B cell (primary cell): ENCODE measurements around the gene DNAH10. TPM values are rescaled to one million over a fixed set of nuclear protein-coding genes. Genes with fewer than 3 reads are reported as not detected.

Experiments used
- ATAC-seq: fragments of 200-7000 bp; cut with Tn5 transposase; one replicate; pipeline ENCODE4 v1.10.0; 2021; ENCODE audit warnings: low read depth, mild to moderate bottlenecking, moderate number of reproducible peaks, moderate library complexity
- CTCF ChIA-PET: fragments of 350-600 bp; sonication (Branson Sonifier 250); formaldehyde crosslinking; loops from one replicate; lab custom pipeline; 2021; ENCODE audit warnings: antibody characterized with exemption, inconsistent platforms; lab: Charles Lee
- POLR2A ChIA-PET: fragments of 350-600 bp; sonication (Branson Sonifier 250); formaldehyde crosslinking; loops from one replicate; lab custom pipeline; 2021; ENCODE audit warnings: antibody characterized with exemption; lab: Charles Lee
- DNase-seq: peaks from one replicate; pipeline ENCODE4 v3.0.0; 2013
- H2AFZ ChIP-seq: 2 replicates; pipeline ENCODE4 v1.6.1; 2012; ENCODE audit warnings: mild to moderate bottlenecking, low read depth, low read length; ENCODE audit not compliant: insufficient read depth, poor library complexity, severe bottlenecking
- H3K27ac ChIP-seq, 2 donors: 1 replicate in 1 of 2; 2 replicates in 1 of 2; pipeline ENCODE4 v1.5.1; 2012 to 2013; ENCODE audit warnings: low read length in 2 of 2, mild to moderate bottlenecking in 2 of 2, moderate library complexity in 1 of 2
- H3K27me3 ChIP-seq, 4 experiments: fragments of 200-600 bp in 1 of 4; sonication (generic) in 1 of 4; replicated peaks in 1 of 4; 1 replicate in 2 of 4; 2 replicates in 2 of 4; pipeline versions ENCODE4 v1.6.1 to v1.7.0; 2013 to 2016; ENCODE audit warnings: low read length in 3 of 4, mild to moderate bottlenecking in 2 of 4, mixed read lengths in 1 of 4, moderate library complexity in 1 of 4; ENCODE audit not compliant: insufficient read depth in 4 of 4, control insufficient read depth in 3 of 4; ENCODE audit errors: control extremely low read depth in 1 of 4
- H3K36me3 ChIP-seq, 2 experiments: replicated peaks in 1 of 2; 1 replicate in 1 of 2; 2 replicates in 1 of 2; pipeline versions ENCODE4 v1.6.1 to v1.7.1; 2013; ENCODE audit warnings: low read length in 1 of 2; ENCODE audit not compliant: insufficient read depth in 2 of 2, control insufficient read depth in 1 of 2; ENCODE audit errors: control extremely low read depth in 1 of 2, extremely low read depth in 1 of 2
- H3K4me1 ChIP-seq, 2 donors: fragments of 200-600 bp in 1 of 2; sonication (generic) in 1 of 2; 1 replicate in 1 of 2; 2 replicates in 1 of 2; pipeline versions ENCODE4 v1.5.1 to v1.6.1; 2013 to 2017; ENCODE audit warnings: low read length in 2 of 2; ENCODE audit not compliant: control insufficient read depth in 2 of 2, insufficient read depth in 2 of 2
- H3K4me2 ChIP-seq: replicated peaks from 2 replicates; pipeline ENCODE3; 2012; ENCODE audit warnings: mild to moderate bottlenecking, low read depth, low read length; ENCODE audit not compliant: poor library complexity, severe bottlenecking
- H3K4me3 ChIP-seq, 5 experiments: fragments of 200-600 bp in 1 of 5; sonication (generic) in 1 of 5; 1 replicate in 3 of 5; 2 replicates in 2 of 5; pipeline versions ENCODE4 v1.5.1 to v1.7.0; 2011 to 2016; ENCODE audit warnings: low read length in 4 of 5, mild to moderate bottlenecking in 4 of 5, low read depth in 2 of 5, control low read depth in 1 of 5, moderate library complexity in 1 of 5; ENCODE audit not compliant: insufficient read depth in 1 of 5; ENCODE audit errors: control extremely low read depth in 1 of 5, extremely low read depth in 1 of 5
- H3K79me2 ChIP-seq: fragments of 200-600 bp; sonication (generic); one replicate; pipeline ENCODE4 v1.6.0; 2016; ENCODE audit warnings: low read length; ENCODE audit not compliant: control insufficient read depth, insufficient read depth
- H3K9ac ChIP-seq: fragments of 200-600 bp; sonication (generic); 2 replicates; pipeline ENCODE4 v1.6.1; 2017; ENCODE audit warnings: mild to moderate bottlenecking, low read length, moderate library complexity
- H3K9me3 ChIP-seq, 3 donors: one replicate each; pipeline versions ENCODE4 v1.6.1 to v1.7.1; 2013; ENCODE audit warnings: low read length in 2 of 3; ENCODE audit not compliant: control insufficient read depth in 2 of 3, insufficient read depth in 1 of 3; ENCODE audit errors: control extremely low read depth in 1 of 3
- H4K20me1 ChIP-seq: 2 replicates; pipeline ENCODE4 v1.6.0; 2012; ENCODE audit warnings: mild to moderate bottlenecking, low read length; ENCODE audit not compliant: insufficient read depth, control insufficient read depth, poor library complexity, severe bottlenecking
- H3K27ac Mint-ChIP-seq: one replicate; pipeline ENCODE4 v1.8.0; 2021; ENCODE audit warnings: mixed read lengths
- H3K27me3 Mint-ChIP-seq: one replicate; pipeline ENCODE4 v1.8.0; 2021; ENCODE audit warnings: mixed read lengths
- H3K4me1 Mint-ChIP-seq: one replicate; pipeline ENCODE4 v1.8.0; 2021; ENCODE audit warnings: mixed read lengths
- H3K4me3 Mint-ChIP-seq: one replicate; pipeline ENCODE4 v1.8.0; 2021; ENCODE audit warnings: mixed read lengths
- H3K9me3 Mint-ChIP-seq: one replicate; pipeline ENCODE4 v1.8.0; 2022; ENCODE audit warnings: mixed read lengths; ENCODE audit not compliant: insufficient read depth
- CTCF ChIP-seq: fragments of 200-600 bp; IDR thresholded peaks from one replicate; pipeline ENCODE4 v1.8.0; 2022; ENCODE audit warnings: antibody characterized with exemption, mild to moderate bottlenecking
- EZH2 ChIP-seq: IDR thresholded peaks from 2 replicates; pipeline ENCODE4 v1.6.1; 2012; ENCODE audit warnings: borderline replicate concordance, low read depth, mild to moderate bottlenecking, moderate library complexity, low read length; ENCODE audit not compliant: insufficient read depth, poor library complexity, severe bottlenecking
- WGBS: methylation state at CpG from one replicate; pipeline ENCODE4 v1.1.5; 2013; ENCODE audit warnings: missing lambda C conversion rate; ENCODE audit not compliant: insufficient coverage; 5-methylcytosine and 5-hydroxymethylcytosine counted together
- intact Hi-C: fragments of 100-400 bp; cut with micrococcal nuclease; formaldehyde crosslinking; loops from one replicate; pipeline ENCODE4 v1.10.0; 2022
- polyA plus RNA-seq: library from polyadenylated mRNA; depleted of rRNA; stranded (reverse); fragments of >200 nt; gene quantifications from 2 replicates; pipeline ENCODE4 v1.2.3, GENCODE V29; 2012
- total RNA-seq, 2 donors: library from RNA; stranded (reverse); fragments of 120-200 nt in 1 of 2; gene quantifications; 1 replicate in 1 of 2; 2 replicates in 1 of 2; pipeline versions ENCODE4 v1.2.3 to v1.2.4, GENCODE V29; 2013 to 2022

The DNAH10 gene
- total and polyA plus RNA-seq, 2 donors (not counting 1 experiment from before 2014, with no cell fraction given), result 0.24 to 0.99 TPM

DNA sequence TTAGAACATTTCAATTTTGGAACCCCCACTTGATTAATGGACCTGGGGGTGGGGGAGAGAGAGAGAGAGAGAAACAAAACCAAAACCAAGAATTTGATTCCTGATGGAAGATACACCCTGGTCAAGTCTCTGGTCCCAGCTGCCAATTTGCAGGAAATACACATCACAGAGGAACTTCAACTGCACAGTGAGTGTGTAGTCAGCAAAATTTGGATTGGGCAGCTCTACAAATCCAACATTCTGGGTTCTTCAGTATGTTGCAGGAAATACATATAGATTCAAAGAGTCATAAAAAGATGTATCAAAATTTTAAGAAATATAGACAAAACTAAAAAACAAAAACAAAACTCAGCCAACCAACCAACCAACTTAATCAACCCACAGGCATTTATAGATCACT, 17.4 kb downstream of the DNAH10 start:
- Histone ChIP-seq H3K4me2 (no peak overlapping the region), H3K27ac (no peak overlapping the region), H3K9ac (no peak overlapping the region), H3K27me3 (no peaks in the 10 kb centered on the region), H3K36me3 (no peaks in the 10 kb centered on the region), H3K9me3 (no peaks in the 10 kb centered on the region), H4K20me1 (no peaks in the 10 kb centered on the region), H2AFZ (no peak overlapping the region), H3K4me3 (no peak overlapping the region), H3K4me1 (no peaks in the 10 kb centered on the region), H3K79me2 (no peaks in the 10 kb centered on the region)
- H3K27ac Mint-ChIP-seq, result no peak overlapping the region
- DNase-seq (no peak), ATAC-seq (no peak)
- no peaks in the 10 kb centered on the region for H3K4me1 Mint-ChIP-seq
- H3K4me3 Mint-ChIP-seq, result no peak overlapping the region
- TF ChIP-seq EZH2, result no peak
- no peak for TF ChIP-seq CTCF
- ChIA-PET POLR2A (no interaction called here), CTCF (interaction anchor here (0.8 kb wide), 1 partner anchor 12 kb away, joined by 3 read pairs; no protein-coding TSS in a partner anchor)
- H3K9me3 Mint-ChIP-seq, result peaks cover 5% of the 10 kb centered on the region
- intact Hi-C loops, result no loop called here
- peaks cover 2% of the 10 kb centered on the region for H3K27me3 Mint-ChIP-seq

DNA sequence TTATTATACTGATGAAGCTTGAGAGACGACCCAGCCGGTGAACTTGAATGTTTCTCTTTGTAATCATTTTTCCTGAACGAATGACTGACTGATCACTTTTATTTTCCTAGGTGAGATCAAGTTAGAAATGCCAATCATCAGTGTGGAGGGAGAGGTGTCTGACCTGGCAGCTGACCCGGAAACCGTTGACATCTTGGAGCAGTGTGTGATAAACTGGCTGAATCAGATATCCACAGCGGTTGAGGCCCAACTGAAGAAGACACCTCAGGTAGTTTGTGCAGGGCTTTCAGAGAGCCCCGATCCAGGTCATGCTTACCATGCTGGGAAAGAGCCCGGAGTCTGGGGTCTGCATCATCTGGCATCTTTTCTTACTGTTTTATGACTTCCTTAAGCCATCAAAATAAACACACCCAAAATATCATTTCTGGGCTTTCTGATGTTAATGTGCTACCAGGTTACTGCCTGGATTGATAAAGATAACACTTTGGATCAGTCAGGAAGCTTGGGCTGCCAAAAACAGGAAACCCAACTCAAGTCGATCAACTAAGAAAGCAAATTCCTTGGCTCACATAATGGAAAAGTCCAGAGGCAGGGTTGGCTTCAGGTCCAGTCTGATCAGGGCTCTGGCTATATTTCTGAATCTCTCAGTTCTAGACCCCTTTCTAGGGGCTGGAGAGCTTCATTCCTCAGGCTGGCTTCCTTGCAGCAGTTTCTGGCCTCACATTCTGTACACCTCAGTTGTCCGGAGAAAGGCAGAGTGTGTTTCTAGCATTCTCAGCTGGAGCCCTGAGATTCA, 21.1 kb downstream of the DNAH10 start:
- Mint-ChIP-seq H3K4me1 (no peaks in the 10 kb centered on the region), H3K27me3 (peaks cover 2% of the 10 kb centered on the region), H3K27ac (no peak overlapping the region), H3K9me3 (no peaks in the 10 kb centered on the region), H3K4me3 (no peak overlapping the region)
- H3K79me2 ChIP-seq, result no peaks in the 10 kb centered on the region
- H3K9me3 ChIP-seq, result no peaks in the 10 kb centered on the region
- no peaks in the 10 kb centered on the region for H3K36me3 ChIP-seq
- ChIA-PET POLR2A (no interaction called here), CTCF (no interaction called here)
- TF ChIP-seq EZH2, result no peak
- no peak for TF ChIP-seq CTCF
- intact Hi-C loops, result no loop called here
- no peak overlapping the region for H3K4me2 ChIP-seq
- no peak overlapping the region for H2AFZ ChIP-seq
- H3K27me3 ChIP-seq, result no peaks in the 10 kb centered on the region
- WGBS, result 92% methylated on average over 8 of the region's 10 CpGs
- DNase-seq, result no peak
- no peak for ATAC-seq
- H3K4me3 ChIP-seq, result no peak overlapping the region
- no peaks in the 10 kb centered on the region for H3K4me1 ChIP-seq
- no peaks in the 10 kb centered on the region for H4K20me1 ChIP-seq
- no peak overlapping the region for H3K27ac ChIP-seq
- H3K9ac ChIP-seq, result no peak overlapping the region
